T-helper 2 cell (primary cell): ENCODE measurements around the gene EIF4A3.

Source experiments
- DNase-seq, 5 experiments: peaks; one replicate each; pipeline versions ENCODE4 v3.0.0 to v3.0.0-alpha.2; 2012 to 2022

EIF4A3 gene

DNA sequence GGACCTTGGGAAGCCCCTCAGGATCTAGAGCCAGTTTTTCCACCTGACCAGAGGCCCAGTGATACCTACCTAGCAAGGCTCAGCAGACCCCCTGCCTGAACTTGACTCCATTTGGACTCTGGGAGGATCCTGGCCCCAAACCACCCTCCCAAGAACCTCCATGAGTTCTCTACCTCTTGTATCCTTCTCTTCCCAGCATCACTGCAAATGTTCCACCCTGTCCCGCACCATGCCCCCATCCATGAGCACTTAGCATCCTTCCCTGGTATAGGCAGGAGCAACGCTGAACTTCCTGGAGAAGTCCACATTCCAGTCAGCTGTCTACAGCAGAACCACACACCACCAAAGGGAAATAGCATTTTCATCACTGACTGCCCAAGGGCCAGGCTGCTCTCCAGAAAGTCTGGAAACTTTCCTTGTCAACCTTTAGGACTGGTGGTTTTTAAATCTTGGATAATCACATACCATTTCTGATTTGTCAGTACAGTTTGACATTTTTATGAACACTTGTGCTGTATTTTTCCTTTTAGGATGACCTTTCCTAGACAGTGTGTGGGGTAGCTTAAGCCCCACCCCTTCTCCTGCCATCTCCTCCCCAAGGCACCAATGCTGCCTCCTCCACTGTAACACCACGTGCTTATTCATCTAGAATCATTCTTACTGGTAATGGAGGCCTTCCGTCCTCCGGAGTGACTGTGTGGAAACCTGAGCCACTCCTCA, 13.9 kb downstream of the EIF4A3 start:
- DNase-seq, result no peak

GRCh38 chr17:80130992-80131391, 15.9 kb downstream of the EIF4A3 start:
- no peak for DNase-seq

GRCh38 chr17:80129006-80129565, 17.8 kb downstream of the EIF4A3 start:
- no peak for DNase-seq

DNA sequence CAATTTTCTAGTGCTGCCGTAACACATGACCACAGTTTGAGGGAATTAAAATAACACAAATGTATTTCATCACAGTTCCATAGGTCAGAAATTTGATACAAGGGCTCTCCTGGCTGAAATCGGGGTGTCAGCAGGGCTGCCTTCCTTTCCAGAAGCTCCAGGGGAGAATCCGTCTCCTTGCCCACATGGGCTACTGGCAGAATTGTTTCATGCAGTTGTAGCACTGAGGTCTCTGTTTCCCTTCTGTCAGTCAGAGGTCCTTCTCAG, 20.5 kb downstream of the EIF4A3 start:
- no peak for DNase-seq

GRCh38 chr17:80125656-80126448, 21.1 kb downstream of the EIF4A3 start:
- no peak for DNase-seq

DNA sequence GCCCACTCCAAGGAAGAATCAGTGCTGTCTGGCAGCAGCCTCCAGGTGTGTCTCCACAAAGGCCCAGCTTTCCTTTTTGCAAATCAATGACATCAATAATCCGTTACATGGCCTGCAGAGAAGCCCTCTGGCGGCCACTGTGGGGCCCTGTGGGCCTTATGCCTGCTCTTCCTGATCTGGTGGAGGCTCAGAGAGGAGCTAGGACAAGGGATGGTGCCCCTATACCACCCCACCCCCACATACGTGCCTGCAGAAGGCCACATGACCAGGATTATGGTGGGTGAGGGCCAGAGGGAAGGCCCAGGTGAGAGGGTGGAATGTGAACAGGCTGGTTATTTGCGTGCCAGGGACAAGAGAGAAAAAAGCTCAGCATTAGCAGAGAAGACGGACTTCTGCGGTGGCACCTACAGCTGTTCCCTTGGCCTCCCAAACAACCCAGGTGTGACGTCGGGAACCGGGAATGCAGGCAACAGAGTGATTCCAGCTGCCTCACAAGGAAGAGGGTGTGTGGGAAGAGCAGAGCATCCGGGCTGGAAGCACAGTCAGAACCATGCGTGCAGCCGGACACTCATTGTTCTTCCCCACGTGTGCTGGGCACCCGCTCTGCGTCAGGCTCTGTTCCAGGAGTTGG, 22.5 kb downstream of the EIF4A3 start:
- DNase-seq, result peak in 1 of 5 experiments; percentile 19

GRCh38 chr17:80123791-80124190, 23.1 kb downstream of the EIF4A3 start:
- DNase-seq, result no peak

DNA sequence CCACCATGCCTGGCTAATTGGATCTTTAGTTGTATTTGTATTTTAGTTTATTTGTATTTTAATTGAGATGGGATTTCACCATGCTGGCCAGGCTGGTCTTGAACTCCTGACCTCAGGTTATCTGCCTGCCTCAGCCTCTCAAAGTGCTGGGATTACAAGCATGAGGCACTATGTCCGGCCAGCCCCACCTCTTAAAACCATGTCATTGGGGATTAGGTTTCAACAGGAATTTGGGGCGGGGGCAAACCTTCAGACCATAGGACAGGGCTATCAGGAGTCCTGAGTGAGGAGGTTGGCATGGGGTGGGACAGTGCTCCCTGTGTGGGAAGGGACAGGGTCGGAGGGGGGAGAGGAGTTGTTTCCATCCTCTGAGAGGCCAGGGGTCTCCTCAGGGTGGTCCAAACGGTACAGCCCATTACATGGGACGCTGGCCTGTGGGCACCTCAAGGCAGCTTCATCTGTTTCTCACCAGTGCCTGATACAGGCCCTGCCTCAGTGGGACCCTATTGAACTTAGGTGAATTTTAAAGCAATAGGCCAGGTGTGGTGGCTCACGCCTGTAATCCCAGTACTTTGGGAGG, 23.9 kb downstream of the EIF4A3 start:
- DNase-seq, result no peak

DNA sequence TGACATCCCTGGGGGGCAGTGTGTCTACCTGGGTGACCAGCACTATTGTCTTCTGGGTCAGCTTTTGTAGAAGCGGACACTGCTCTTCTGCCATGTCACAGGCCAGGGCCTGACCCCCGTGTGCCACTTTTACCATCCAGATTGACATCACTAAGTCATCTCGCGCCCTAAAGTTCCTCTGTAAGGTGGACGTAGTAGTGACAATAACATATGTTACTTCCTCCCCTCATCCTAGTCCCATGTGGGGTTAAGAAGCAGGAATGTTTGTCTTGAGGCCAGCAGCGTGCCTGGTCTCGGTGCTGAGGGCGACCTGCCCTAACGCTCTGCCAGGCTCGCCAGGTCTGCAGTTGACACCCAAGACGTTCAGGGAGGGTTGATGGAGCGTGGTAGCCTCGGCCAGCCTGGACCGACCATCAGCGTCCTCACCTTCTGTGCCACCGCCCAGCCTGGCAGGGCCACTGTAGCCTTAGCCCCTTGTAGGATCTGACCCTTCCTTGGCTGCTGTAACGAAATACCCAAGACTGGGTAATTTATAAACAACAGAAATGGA, 24.8 kb downstream of the EIF4A3 start:
- no peak for DNase-seq

DNA sequence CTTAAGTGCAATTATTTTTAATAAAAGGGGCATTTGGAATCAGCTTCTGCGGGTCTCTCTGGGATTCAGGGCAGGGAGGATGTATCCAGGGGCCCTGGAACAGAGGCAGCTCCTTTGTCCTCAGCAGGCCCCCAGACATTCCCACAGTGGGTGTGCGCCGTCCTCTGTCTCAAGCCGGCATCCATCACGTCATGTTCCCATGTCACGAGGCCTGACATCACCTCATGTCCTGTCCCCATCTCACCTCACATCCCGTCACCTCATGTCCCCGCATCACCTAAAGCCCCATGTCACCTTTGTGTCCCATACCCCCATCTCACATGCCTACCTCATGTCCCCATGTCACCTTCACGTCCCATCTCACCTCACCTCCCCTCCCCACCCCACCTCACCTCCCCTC, 27.1 kb downstream of the EIF4A3 start:
- DNase-seq, result no peak

DNA sequence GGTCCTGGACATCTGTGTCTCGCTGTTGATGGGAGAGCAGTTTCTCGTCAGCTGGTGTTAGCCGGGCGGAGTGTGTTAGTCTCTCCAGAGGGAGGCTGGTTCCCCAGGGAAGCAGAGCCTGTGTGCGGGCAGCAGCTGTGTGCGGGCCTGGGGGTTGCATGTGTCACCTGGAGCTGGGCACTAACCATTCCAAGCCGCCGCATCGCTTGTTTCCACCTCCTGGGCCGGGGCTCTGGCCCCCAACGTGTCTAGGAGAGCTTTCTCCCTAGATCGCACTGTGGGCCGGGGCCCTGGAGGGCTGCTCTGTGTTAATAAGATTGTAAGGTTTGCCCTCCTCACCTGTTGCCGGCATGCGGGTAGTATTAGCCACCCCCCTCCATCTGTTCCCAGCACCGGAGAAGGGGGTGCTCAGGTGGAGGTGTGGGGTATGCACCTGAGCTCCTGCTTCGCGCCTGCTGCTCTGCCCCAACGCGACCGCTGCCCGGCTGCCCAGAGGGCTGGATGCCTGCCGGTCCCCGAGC, 27.6 kb downstream of the EIF4A3 start:
- DNase-seq, result no peak

DNA sequence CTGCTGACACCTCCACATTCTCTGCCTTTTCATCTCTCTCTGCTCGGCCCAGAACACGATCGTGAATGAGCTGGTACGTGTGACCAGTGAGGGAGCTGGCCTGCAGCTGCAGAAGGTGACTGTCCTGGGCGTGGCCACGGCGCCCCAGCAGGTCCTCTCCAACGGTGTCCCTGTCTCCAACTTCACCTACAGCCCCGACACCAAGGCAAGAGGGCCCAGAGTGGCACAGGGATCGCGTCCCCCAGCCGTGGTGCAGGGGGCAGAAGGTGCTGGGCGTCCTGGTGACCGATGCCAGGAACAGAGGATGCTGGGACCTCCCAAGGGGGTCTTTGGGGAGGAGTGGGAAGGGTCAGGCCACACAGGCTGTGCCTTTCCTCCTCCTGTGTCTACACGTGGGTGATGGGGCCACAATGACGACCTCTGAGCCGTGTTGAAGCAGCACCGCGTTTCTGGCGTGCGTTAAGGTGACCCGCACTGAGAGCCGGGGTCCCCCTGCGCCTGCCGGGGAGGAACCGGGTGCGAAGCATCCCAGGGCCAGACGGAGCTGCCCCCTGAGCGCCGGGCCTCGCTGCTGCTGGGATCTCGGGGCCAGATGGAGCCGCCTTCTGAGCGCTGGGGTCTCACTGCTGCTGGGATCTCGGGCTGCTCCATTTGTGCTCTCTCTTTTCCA, 28.2 kb downstream of the EIF4A3 start:
- DNase-seq, result no peak

GRCh38 chr17:80117491-80118401, 29.2 kb downstream of the EIF4A3 start:
- no peak for DNase-seq

DNA sequence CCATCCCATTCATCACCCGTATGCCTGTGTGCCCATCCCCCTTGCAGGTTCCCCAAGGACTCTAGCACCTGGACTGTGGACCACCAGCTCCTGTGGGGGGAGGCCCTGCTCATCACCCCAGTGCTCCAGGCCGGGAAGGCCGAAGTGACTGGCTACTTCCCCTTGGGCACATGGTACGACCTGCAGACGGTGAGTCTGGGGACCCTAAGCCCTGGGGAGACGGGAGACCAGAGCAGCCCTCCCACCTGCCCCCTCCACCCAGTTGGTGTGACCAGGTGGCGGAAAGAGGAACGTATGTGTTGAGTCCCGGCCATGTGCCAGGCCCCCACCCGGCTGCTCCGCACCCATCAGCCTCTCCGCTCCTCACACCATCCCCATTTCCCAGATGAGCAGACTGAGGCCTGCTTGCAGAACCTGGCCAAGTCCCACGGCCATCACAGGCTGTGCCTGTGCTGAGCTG, 30.0 kb downstream of the EIF4A3 start:
- DNase-seq, result no peak

DNA sequence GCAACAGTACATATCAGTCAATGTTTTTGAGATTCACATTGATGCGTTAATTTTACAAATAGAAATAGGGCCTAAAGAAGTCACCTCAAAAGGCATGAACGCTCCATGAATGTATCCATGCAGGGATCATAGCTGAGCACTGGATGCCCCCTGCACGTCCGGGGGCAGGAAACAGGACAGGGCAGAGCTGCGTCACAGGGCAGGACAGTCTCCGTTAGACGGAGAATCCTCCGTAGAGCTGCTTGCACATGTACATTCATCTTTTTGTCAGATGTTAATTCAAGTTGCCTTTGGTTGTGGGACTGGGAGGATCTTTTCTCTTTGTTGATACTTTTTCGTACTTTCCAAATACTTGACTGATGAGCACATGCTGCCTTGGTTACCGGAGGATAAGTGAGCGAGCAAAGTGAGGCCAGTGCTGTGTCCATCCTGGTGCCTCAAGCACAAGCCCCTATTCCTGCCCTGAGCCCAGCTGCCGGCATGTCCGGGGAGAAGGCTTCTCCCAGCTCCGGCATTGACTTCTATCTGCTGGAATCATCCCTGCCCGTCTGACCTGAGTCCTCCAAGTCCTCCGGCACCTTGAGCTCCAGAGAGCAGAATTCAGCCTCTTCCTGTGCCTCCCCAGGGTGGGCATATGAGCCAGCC, 30.5 kb downstream of the EIF4A3 start:
- DNase-seq, result no peak

GRCh38 chr17:80115159-80115558, 31.8 kb downstream of the EIF4A3 start:
- DNase-seq, result no peak

- no peak for DNase-seq
Observed at GRCh38 chr17:80114758-80115157, 32.2 kb downstream of the EIF4A3 start.

DNA sequence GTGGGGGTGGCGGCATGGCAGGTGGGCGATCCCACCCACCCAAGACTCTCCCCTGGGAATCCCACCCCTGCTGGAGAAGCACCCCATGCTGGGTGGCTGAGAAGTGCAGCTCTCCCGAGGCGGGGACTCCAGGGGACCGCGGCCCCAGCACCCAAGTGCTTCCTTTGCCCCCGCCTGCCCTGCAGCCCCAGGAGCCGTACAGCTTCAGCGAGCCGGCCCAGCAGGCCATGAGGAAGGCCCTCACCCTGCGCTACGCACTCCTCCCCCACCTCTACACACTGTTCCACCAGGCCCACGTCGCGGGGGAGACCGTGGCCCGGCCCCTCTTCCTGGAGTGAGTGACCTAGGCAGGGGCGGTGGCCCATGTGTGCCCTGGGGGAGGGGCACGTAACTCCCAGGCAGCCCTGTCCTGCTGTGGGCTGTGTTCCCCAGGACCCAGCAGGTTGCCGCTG, 33.9 kb downstream of the EIF4A3 start:
- no peak for DNase-seq

DNA sequence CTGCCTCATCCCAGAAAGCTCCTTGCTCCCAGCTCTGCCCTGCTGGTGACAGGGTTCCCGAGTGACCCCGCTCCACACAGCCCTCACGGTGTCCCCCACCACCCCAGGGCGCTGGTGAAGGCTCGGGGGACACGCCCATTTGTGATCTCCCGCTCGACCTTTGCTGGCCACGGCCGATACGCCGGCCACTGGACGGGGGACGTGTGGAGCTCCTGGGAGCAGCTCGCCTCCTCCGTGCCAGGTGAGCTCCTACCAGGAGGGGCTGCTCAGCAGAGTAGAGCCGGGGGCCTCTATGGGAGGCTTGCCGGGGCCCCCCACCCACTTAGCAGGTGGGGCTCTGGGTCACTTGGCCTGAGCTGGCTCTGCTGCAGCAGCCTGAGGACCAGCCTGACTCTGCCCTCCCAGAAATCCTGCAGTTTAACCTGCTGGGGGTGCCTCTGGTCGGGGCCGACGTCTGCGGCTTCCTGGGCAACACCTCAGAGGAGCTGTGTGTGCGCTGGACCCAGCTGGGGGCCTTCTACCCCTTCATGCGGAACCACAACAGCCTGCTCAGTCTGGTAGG, 34.4 kb downstream of the EIF4A3 start:
- no peak for DNase-seq
